Ovary (tissue), 9 donors: ENCODE data around the gene PLEKHH3. TPM values are rescaled to one million over a fixed set of nuclear protein-coding genes. Genes with fewer than 3 reads are reported as not detected.

ENCODE experiments used
- DNase-seq, 5 donors: peaks; one replicate each; pipeline ENCODE4 v3.0.0-alpha.2; 2019 to 2020
- H3K27ac ChIP-seq, 2 donors: fragments of 200-600 bp; one replicate each; pipeline versions ENCODE4 v1.5.1 to v1.8.0; 2019 to 2022
- H3K27me3 ChIP-seq: fragments of 200-600 bp; one replicate; pipeline ENCODE4 v1.8.0; 2022
- H3K36me3 ChIP-seq: fragments of 200-600 bp; sonication (generic); one replicate; pipeline ENCODE4 v1.5.1; 2019
- H3K4me1 ChIP-seq: one replicate; pipeline ENCODE4 v1.8.1; 2013; ENCODE audit warnings: mild to moderate bottlenecking, moderate library complexity; ENCODE audit not compliant: insufficient read depth
- H3K4me3 ChIP-seq: fragments of 200-600 bp; sonication (generic); one replicate; pipeline ENCODE4 v1.5.1; 2017
- H3K9me3 ChIP-seq, 2 donors: fragments of 200-600 bp in 1 of 2; sonication (generic) in 1 of 2; one replicate each; pipeline versions ENCODE4 v1.5.1 to v1.8.1; 2013 to 2019; ENCODE audit warnings: mild to moderate bottlenecking in 1 of 2, moderate library complexity in 1 of 2
- CTCF ChIP-seq, 3 donors: fragments of 450-650 bp in 2 of 3; fragments of 200-600 bp in 1 of 3; IDR thresholded peaks; one replicate each; pipeline versions ENCODE4 v1.5.1 to v1.8.0; 2016 to 2022; ENCODE audit warnings: antibody characterized with exemption in 3 of 3, mild to moderate bottlenecking in 1 of 3
- EP300 ChIP-seq: sonication (generic); formaldehyde crosslinking; IDR thresholded peaks from one replicate; pipeline ENCODE4 v1.6.1; 2017; ENCODE audit warnings: antibody characterized with exemption
- POLR2A ChIP-seq: fragments of 450-650 bp; IDR thresholded peaks from one replicate; pipeline ENCODE4 v1.6.1; 2017; ENCODE audit warnings: antibody characterized with exemption, mild to moderate bottlenecking, moderate library complexity
- WGBS, 3 donors: extraction: QIAGEN DNeasy Blood & Tissue Kit in 1 of 3; methylation state at CpG; one replicate each; pipeline versions ENCODE4 v1.1.5 to v1.1.7; 2013 to 2017; 5-methylcytosine and 5-hydroxymethylcytosine counted together
- intact Hi-C, 4 donors: fragments of 100-400 bp; cut with DNase I; formaldehyde crosslinking; loops; one replicate each; pipeline versions ENCODE4 v1.11.0 to v1.15.1; 2022 to 2023
- polyA plus RNA-seq, 2 donors: library from polyadenylated mRNA; stranded (reverse); fragments of 200-250 nt in 1 of 2; fragments of 350-450 nt in 1 of 2; fragmentation: Illumina TruSeq in 1 of 2; extraction: RNeasy Lipid Tissue Mini Kit (QIAGEN cat#74804) in 1 of 2; gene quantifications; one replicate each; pipeline ENCODE4 v1.2.3, GENCODE V29; 2013 to 2014
- total RNA-seq, 7 donors: library from RNA; depleted of rRNA in 2 of 7; stranded (reverse); fragments of >200 nt in 2 of 7; fragmentation: NEBNext Ultra II Directional in 3 of 7; extraction: Animal tissue kit (Norgen Biotek cat#: 25700) in 3 of 7; gene quantifications; one replicate each; pipeline versions ENCODE4 v1.1.0 to v1.2.4, GENCODE V29; 2016 to 2023
- donor health status: DM: no; HTN: no; CAD: no; lungs with moderate emphysema.
- donor health status: DM: no; HTN: no; CAD: no.
- donor health status: Bipolar disorder and iron deficiency.
- donor health status: DM: yes; HTN: yes; CAD: no.
- donor health status: DM: no; HTN: no; CAD: no.
- donor health status: DM: yes; HTN: yes; CAD: no.

The PLEKHH3 gene
- total and polyA plus RNA-seq, 9 donors: 2.1 to 81.6 (median 37.4) TPM

- H3K36me3 ChIP-seq: peaks cover 2% of the 10 kb centered on the region
- no peak overlapping the region for H3K27ac ChIP-seq
- intact Hi-C loops: loop anchor here in 1 of 4 donors (10.0 kb wide), 1 partner anchor 65 kb away; the partner anchor contains the start of gene VPS25
- TF ChIP-seq EP300 (no peak), CTCF (IDR thresholded peaks at IDR 0.05) (no peak), POLR2A (no peak)
- DNase-seq: no peak
- whole genome bisulfite sequencing, 3 donors: 45 to 67% (median 49%) methylated on average over 2 of the region's 2 CpGs
- no peak overlapping the region for H3K4me3 ChIP-seq
- H3K9me3 ChIP-seq: no peaks in the 10 kb centered on the region
- no peaks in the 10 kb centered on the region for H3K27me3 ChIP-seq
- no peaks in the 10 kb centered on the region for H3K4me1 ChIP-seq
Observed at GRCh38 chr17:42709561-42709960, 32.8 kb upstream of the PLEKHH3 start.

GRCh38 chr17:42708588-42708987 is 31.8 kb upstream of the PLEKHH3 start:
- no peaks in the 10 kb centered on the region for H3K9me3 ChIP-seq
- WGBS, 3 donors: 94 to 98% (median 96%) methylated on average over 3 of the region's 3 CpGs
- peaks cover 2% of the 10 kb centered on the region for H3K36me3 ChIP-seq
- intact Hi-C loops: loop anchor here in 1 of 4 donors (10.0 kb wide), 1 partner anchor 66 kb away; the partner anchor contains the start of gene VPS25
- no peaks in the 10 kb centered on the region for H3K4me1 ChIP-seq
- H3K4me3 ChIP-seq: no peak overlapping the region
- no peaks in the 10 kb centered on the region for H3K27me3 ChIP-seq
- DNase-seq: no peak
- H3K27ac ChIP-seq: no peak overlapping the region
- TF ChIP-seq EP300 (no peak), CTCF (IDR thresholded peaks at IDR 0.05) (no peak), POLR2A (no peak)

GRCh38 chr17:42706732-42707131 is 29.9 kb upstream of the PLEKHH3 start:
- 83 to 91% (median 85%) methylated on average over 5 of the region's 5 CpGs for WGBS, 3 donors
- Histone ChIP-seq H3K27ac (no peak overlapping the region), H3K9me3 (no peaks in the 10 kb centered on the region), H3K4me1 (no peaks in the 10 kb centered on the region), H3K27me3 (no peaks in the 10 kb centered on the region), H3K36me3 (peaks cover 2% of the 10 kb centered on the region), H3K4me3 (no peak overlapping the region)
- TF ChIP-seq POLR2A (no peak), CTCF (IDR thresholded peaks at IDR 0.05) (no peak), EP300 (no peak)
- DNase-seq: no peak
- intact Hi-C loops: loop anchor here in 1 of 4 donors (10.0 kb wide), 1 partner anchor 68 kb away; the partner anchor contains the start of gene VPS25

- Histone ChIP-seq H3K4me1 (no peaks in the 10 kb centered on the region), H3K27me3 (no peaks in the 10 kb centered on the region), H3K4me3 (no peak overlapping the region), H3K36me3 (peaks cover 2% of the 10 kb centered on the region), H3K27ac (peak overlapping the region in 1 of 2 donors; percentile 33), H3K9me3 (no peaks in the 10 kb centered on the region)
- intact Hi-C loops: loop anchor here in 1 of 4 donors (10.0 kb wide), 1 partner anchor 70 kb away; the partner anchor contains the start of gene VPS25
- no peak for DNase-seq
- TF ChIP-seq CTCF (IDR thresholded peaks at IDR 0.05) (no peak), POLR2A (no peak), EP300 (no peak)
- WGBS, 3 donors: 82 to 84% (median 83%) methylated on average over 8 of the region's 8 CpGs
Observed at GRCh38 chr17:42704837-42705494, 28.2 kb upstream of the PLEKHH3 start.
